GM21526 (cell line): ENCODE results near the gene RNF25.
A peak's percentile ranks its signal among the peaks of the same experiment; 100 is the strongest.

Experiments used
- ATAC-seq: cut with Tn5 transposase; IDR thresholded peaks from one replicate; pipeline ENCODE4 v1.9.1; 2021; ENCODE audit warnings: moderate library complexity; ENCODE audit not compliant: unreplicated experiment, low FRiP score

The RNF25 gene

GRCh38 chr2:218680061-218680460 is 8.3 kb upstream of the RNF25 start:
- no peak for ATAC-seq

GRCh38 chr2:218679119-218679518 is 7.3 kb upstream of the RNF25 start:
- no peak for ATAC-seq

GRCh38 chr2:218671097-218671653 is 627 bp downstream of the RNF25 start:
- ATAC-seq = no peak

- ATAC-seq = no peak
Observed at GRCh38 chr2:218664653-218665052, 7.1 kb downstream of the RNF25 start.

GRCh38 chr2:218663901-218664300 is 7.9 kb downstream of the RNF25 start:
- no peak for ATAC-seq

- no peak for ATAC-seq
Observed at GRCh38 chr2:218662827-218663226, 9.0 kb downstream of the RNF25 start.

GRCh38 chr2:218662377-218662776 is 9.4 kb downstream of the RNF25 start:
- no peak for ATAC-seq

- ATAC-seq = no peak
Observed at GRCh38 chr2:218659988-218660358, 11.8 kb downstream of the RNF25 start.

- ATAC-seq = peak; percentile 88
Observed at GRCh38 chr2:218659258-218659987, 12.4 kb downstream of the RNF25 start, which contains the start of the genes BCS1L and ZNF142. Gene BCS1L, plus strand, starts transcription at chr2:218659683. Its CDS starts 1,305 bp downstream, at chr2:218660988. Gene ZNF142, minus strand, starts transcription at chr2:218659623. Its CDS starts 3,194 bp downstream, at chr2:218656429.

GRCh38 chr2:218658671-218659257 is 13.0 kb downstream of the RNF25 start:
- peak; percentile 44 for ATAC-seq

- ATAC-seq = no peak
Observed at GRCh38 chr2:218655751-218656150, 16.1 kb downstream of the RNF25 start.

GRCh38 chr2:218648787-218649100 is 23.1 kb downstream of the RNF25 start:
- ATAC-seq = no peak

- no peak for ATAC-seq
Observed at GRCh38 chr2:218648088-218648786, 23.6 kb downstream of the RNF25 start.

GRCh38 chr2:218645126-218645525 is 26.7 kb downstream of the RNF25 start:
- ATAC-seq = no peak

GRCh38 chr2:218644721-218645120 is 27.1 kb downstream of the RNF25 start:
- no peak for ATAC-seq

GRCh38 chr2:218643751-218644310 is 28.0 kb downstream of the RNF25 start:
- ATAC-seq = no peak

GRCh38 chr2:218642786-218643185 is 29.0 kb downstream of the RNF25 start:
- no peak for ATAC-seq

- no peak for ATAC-seq
Observed at GRCh38 chr2:218642121-218642656, 29.6 kb downstream of the RNF25 start.

- no peak for ATAC-seq
Observed at GRCh38 chr2:218638372-218638771, 33.4 kb downstream of the RNF25 start.

GRCh38 chr2:218635719-218636118 is 36.1 kb downstream of the RNF25 start:
- no peak for ATAC-seq

- ATAC-seq = no peak
Observed at GRCh38 chr2:218631837-218632236, 40.0 kb downstream of the RNF25 start.
